ENCODE data around the gene CMSS1.

- TF ChIP-seq E2F1 (CRISPR knock-in tag; IDR thresholded peaks at IDR 0.05), result no peak
- TF ChIP-seq ZNF609 (CRISPR knock-in tag; IDR thresholded peaks at IDR 0.05; ENCODE audit: borderline replicate concordance), result no peak
- no peak for TF ChIP-seq EZH2 (conservative IDR thresholded peaks at IDR 0.05; ENCODE audit: low read depth, low read length)
- no peak for TF ChIP-seq CTCF (CRISPR knock-in tag; IDR thresholded peaks at IDR 0.05)
- TF ChIP-seq TAF1 (CRISPR knock-in tag; IDR thresholded peaks at IDR 0.05), result no peak
- TF ChIP-seq EP300 (IDR thresholded peaks at IDR 0.05; ENCODE audit: low read depth in 2 of 2, low read length in 2 of 2), result no peak
- TF ChIP-seq EP300 (CRISPR knock-in tag; IDR thresholded peaks at IDR 0.05; ENCODE audit: borderline replicate concordance), result no peak
These were observed 160.6 kb downstream of the CMSS1 start for GRCh38 chr3:99978221-99978620.

Data from HepG2 (cell line).